HG03025 (cell line): ENCODE data around the gene ACTMAP.
"Not testable (repeated sequence)": the region's sequence is repeated elsewhere in the genome, so short reads cannot be mapped to it uniquely, and the experiment has no call there.

Source experiments
- ATAC-seq: cut with Tn5 transposase; IDR thresholded peaks from one replicate; pipeline ENCODE4 v1.9.1; 2021; ENCODE audit warnings: mild to moderate bottlenecking, moderate library complexity; ENCODE audit not compliant: unreplicated experiment, low FRiP score

ACTMAP gene

GRCh38 chr19:40776932-40777644 is 26.8 kb upstream of the ACTMAP start:
- peak; percentile 62 for ATAC-seq

- ATAC-seq: no peak
Observed at GRCh38 chr19:40776364-40776763, 26.1 kb upstream of the ACTMAP start.

DNA sequence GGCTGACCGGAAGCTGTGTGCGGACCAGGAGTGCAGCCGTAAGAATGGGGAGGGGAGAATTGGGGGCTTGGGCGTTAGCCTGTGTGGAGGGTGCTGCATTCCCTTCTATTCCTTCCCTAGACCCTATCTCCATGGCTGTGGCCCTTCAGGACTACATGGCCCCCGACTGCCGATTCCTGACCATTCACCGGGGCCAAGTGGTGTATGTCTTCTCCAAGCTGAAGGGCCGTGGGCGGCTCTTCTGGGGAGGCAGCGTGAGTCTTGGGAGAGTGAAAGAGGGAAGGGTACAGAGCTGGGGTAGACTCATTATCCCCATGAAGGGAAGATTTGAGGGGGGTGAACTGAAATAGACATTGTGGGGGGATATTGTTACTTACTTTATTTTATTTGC is 25.4 kb upstream of the ACTMAP start:
- no peak for ATAC-seq

GRCh38 chr19:40774916-40775631 is 24.8 kb upstream of the ACTMAP start, which contains the start of gene MIA:
MIA (plus strand) TSS chr19:40775521; CDS start chr19:40775543, 22 bp downstream.
- ATAC-seq: no peak

- ATAC-seq: not testable (repeated sequence)
Observed at GRCh38 chr19:40771101-40771862, 21.0 kb upstream of the ACTMAP start.

- no peak for ATAC-seq
Observed at GRCh38 chr19:40768869-40769268, 18.6 kb upstream of the ACTMAP start.

GRCh38 chr19:40766385-40766784 is 16.1 kb upstream of the ACTMAP start:
- ATAC-seq: not testable (repeated sequence)

GRCh38 chr19:40763963-40764362 is 13.7 kb upstream of the ACTMAP start:
- ATAC-seq: no peak

- no peak for ATAC-seq
Observed at GRCh38 chr19:40763526-40763925, 13.2 kb upstream of the ACTMAP start.

GRCh38 chr19:40762754-40763470 is 12.6 kb upstream of the ACTMAP start:
- no peak for ATAC-seq

- no peak for ATAC-seq
Observed at GRCh38 chr19:40759352-40759751, 9.1 kb upstream of the ACTMAP start.

DNA sequence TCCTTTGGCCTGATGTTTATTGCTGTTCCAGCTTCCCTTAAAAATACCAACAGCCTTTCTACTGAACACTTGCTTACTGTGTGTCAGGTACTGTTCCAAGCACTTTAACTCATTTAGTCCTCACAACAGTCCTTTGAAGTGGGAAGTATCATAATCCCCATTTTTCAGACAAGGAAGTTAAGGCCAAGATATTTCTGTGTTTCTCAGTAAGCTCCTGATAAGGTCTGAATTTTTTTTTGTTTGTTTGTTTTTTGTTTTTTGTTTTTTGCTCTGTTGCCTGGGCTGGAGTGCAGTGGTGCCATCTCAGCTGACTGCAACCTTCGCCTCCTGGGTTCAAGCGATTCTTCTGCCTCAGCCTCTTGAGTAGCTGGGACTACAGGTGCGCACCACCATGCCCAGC is 8.2 kb upstream of the ACTMAP start:
- no peak for ATAC-seq

DNA sequence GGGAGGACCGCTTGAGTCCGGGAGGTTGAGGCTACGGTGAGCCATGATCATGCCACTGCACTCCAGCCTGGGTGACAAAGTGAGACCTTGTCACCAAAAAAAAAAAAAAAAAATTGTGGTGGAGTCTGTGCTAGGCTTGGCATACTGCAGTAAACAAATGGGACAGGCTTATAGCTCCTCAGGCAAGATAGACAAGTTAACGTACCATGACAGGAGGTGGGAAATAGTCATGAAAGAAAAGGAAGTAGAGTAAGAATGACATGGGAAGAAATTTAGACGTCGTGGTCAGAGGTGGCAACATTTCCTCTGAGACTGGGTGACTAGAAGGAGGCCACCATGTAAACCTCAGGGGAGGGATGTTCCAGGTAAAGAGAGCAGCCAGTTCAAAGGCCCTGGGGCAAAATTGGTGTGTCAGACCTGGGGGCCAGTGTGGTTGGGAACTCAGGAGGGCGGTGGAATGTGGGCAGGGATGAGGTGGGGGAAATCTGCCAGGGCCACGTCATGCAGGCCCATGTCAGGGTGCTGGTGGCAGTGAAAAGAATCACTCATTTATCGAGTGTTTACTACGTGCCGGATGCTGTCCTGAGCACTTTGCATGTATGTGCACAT is 6.3 kb upstream of the ACTMAP start:
- ATAC-seq: no peak

- no peak for ATAC-seq
Observed at GRCh38 chr19:40755791-40756190, 5.5 kb upstream of the ACTMAP start.

GRCh38 chr19:40755248-40755624 is 5.0 kb upstream of the ACTMAP start:
- no peak for ATAC-seq

DNA sequence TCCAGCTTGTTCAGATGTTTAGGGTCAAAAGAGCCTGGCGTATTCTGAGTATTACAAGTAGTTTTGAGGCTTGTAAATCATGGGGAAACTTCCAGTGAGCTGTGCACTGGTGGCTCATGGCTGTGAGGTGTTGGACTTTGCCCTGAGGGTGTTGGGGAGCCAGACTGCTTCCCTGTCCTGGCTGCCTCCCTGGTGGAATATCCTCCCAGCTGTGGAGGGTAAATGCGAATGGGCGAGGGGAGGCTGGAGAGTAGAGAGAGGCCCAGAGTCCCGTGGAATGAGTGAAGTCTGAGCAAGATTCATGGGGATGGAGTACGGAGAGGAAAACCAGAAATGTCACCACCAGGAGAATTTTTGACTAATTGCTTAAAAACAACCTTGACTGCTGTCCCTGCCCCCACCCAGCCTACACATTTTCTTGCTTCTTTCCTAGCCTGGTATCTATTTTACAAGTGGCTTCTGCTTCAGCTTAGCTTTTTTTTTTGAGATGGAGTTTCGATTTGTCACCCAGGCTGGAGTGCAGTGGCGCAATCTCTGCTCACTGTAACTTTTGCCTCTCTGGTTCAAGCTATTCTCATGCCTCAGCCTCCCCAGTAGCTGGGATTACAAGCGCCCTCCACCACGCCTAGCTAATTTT is 4.5 kb upstream of the ACTMAP start:
- no peak for ATAC-seq

DNA sequence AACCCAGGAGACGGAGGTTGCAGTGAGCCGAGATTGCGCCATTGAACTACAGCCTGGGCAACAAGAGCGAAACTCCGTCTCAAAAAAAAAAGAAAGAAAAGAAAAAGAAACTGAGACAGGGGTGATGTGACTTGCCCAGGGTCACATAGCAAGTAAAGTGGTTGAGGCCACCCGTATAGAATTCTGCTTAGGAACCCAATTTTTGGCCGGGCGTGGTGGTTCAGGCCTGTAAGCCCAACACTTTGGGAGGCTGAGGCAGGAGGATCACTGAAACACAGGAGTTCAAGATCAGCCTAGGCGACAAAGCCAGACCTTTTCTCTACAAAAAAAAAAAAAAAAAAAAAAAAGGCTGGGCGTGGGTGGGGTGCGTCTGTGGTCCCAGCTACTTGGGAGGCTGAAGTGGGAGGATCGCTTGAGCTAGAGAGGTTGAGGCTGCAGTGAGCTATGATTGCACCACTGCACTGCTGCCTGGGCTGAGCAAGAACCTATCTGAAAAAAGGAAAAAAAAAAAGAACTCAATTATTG is 2.0 kb upstream of the ACTMAP start:
- no peak for ATAC-seq

- ATAC-seq: peak; percentile 58
Observed at GRCh38 chr19:40750874-40751537, 729 bp upstream of the ACTMAP start, which contains the start of gene SNRPA. SNRPA (plus strand) TSS chr19:40751203; CDS start chr19:40751409, 206 bp downstream.

DNA sequence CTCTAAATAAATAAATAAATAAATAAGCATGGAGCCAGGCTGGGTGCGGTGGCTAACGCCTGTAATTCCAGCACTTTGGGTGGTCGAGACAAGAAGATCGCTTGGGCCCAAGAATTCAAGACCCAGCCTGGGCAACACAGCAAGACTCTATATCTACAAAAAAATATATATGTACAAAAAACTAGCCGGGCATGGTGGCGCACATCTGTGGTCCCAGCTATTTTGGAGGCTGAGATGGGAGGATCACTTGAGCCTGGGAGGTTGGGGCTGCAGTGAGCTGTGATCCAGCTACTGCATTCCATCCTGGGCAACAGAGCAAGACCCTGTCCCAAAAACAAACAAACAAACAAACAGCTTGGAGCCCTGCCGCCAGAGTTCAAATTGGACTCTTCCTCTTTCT is 2.7 kb downstream of the ACTMAP start:
- ATAC-seq: no peak
